Activated T-cell treated with anti-CD3 and anti-CD28 coated beads, Interleukin-2, amount 50 U/mL, for 1 hour (primary cell): ENCODE results near the gene SLC22A15.
"Not testable (repeated sequence)": the region's sequence is repeated elsewhere in the genome, so short reads cannot be mapped to it uniquely, and the experiment has no call there.

Experiments used
- DNase-seq: peaks from one replicate; pipeline ENCODE4 v3.0.0-alpha.2; 2020

Gene SLC22A15

DNA sequence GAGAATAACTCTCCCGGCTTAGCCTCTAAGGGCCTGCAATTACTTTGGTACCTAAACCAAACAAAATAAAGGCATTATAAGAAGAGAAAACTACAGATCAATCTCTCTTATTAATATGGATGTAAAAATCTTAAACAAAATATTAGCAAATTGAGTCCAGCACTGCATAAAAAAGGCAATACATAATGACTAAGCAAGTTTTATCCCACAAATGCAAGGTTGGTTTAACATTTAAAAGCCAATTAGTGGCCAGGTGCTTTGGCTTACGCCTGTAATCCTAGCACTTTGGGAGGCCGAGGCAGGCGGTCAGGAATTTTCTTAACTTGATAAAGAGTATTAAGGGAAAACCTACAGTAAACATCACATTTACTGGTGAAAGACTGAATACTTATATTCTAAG is 67.8 kb downstream of the SLC22A15 start:
- no peak for DNase-seq

GRCh38 chr1:116046933-116047332 is 70.6 kb downstream of the SLC22A15 start:
- not testable (repeated sequence) for DNase-seq

DNA sequence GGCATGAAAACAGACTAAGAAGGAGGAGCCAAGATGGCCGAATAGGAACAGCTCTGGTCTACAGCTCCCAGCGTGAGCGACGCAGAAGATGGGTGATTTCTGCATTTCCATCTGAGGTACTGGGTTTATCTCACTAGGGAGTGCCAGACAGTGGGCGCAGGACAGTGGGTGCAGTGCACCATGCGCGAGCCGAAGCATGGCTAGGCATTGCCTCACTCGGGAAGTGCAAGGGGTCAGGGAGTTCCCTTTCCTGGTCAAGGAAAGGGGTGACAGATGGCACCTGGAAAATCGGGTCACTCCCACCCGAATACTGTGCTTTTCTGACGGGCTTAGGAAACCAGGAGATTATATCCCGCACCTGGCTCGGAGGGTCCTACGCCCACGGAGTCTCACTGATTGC is 75.6 kb downstream of the SLC22A15 start:
- DNase-seq: not testable (repeated sequence)

DNA sequence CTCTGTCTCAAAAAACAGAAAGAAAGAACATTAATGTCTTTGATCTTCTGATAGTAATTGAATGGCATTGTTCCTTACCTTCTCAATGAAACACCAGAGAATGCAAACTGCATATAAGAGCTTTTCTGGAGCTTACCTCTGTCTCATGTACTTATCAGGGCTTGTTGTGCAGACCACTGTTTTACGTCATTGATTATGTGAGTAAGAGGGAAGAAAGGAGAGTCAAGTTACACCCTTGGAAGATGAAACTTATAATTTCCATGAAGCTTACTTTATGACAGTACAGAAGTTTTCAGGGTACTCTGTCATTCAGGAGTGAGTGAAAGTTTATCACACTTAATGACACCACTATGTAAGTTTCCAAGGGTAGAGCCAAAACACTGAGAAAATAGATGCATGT is 85.9 kb downstream of the SLC22A15 start:
- DNase-seq: no peak

GRCh38 chr1:116064616-116065015 is 88.3 kb downstream of the SLC22A15 start:
- no peak for DNase-seq

GRCh38 chr1:116066868-116067565 is 90.7 kb downstream of the SLC22A15 start:
- DNase-seq: no peak

GRCh38 chr1:116067566-116067890 is 91.2 kb downstream of the SLC22A15 start:
- DNase-seq: no peak

GRCh38 chr1:116075575-116075974 is 99.3 kb downstream of the SLC22A15 start:
- DNase-seq: no peak

DNA sequence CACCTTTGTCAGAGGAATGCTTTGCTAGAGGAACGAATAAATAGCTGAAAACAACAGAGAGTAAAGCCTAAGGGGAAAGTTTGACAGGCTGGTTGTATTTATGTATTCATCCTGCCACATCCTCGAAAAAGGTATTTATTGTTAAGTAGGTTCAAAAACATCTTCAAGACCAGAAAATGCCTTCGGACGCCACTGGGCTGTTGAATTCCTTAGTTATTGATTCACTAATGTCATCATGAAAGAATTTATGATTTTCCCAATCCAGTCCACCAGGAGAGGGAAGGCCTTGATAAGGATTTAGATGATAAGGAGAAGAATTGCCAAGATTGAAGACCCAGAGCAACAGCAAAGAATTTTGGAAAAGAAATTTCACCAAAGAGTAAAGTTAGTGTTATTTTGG is 99.7 kb downstream of the SLC22A15 start:
- DNase-seq: no peak

- no peak for DNase-seq
Observed at GRCh38 chr1:116076831-116077230, 100.5 kb downstream of the SLC22A15 start.

- DNase-seq: no peak
Observed at GRCh38 chr1:116078699-116079223, 102.4 kb downstream of the SLC22A15 start.

DNA sequence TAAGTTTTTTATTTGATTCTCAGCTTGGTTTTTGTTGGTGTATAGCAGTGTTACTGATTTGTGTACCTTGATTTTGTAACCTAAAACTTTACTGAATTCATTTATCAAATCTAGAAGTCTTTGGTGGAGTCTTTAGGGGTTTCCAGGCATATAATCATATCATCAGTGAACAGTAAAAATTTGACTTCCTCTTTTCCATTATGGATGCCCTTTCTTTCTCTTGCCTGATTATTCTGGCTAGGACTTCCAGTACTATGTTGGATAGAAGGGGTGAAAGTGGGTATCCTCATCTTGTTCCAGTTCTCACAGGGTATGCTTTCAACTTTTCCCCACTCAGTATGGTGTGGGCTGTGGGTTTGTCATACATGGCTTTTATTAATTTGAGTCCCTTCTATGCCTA is 111.3 kb downstream of the SLC22A15 start:
- no peak for DNase-seq

GRCh38 chr1:116089870-116090269 is 113.6 kb downstream of the SLC22A15 start:
- no peak for DNase-seq

DNA sequence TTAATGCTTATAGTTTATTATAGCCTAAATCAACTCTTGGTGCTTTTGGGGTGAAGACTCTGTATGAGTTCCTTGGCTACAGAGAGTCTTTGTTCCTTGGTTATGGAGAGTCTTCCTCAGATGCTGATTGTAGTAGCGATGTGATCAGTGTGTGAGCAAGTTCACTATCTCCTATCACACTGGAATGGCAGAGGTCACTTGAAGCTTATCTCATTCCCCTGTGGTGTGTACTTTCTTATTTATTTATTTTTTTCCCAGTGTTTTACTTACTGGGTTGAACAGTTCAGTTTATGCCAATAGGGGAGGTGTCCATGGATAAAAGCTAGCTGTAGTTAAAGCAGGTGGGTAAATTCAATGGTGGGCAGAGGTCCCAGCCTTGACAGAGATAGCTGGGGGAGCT is 114.8 kb downstream of the SLC22A15 start:
- DNase-seq: no peak

- no peak for DNase-seq
Observed at GRCh38 chr1:116092752-116093489, 116.6 kb downstream of the SLC22A15 start.

- DNase-seq: no peak
Observed at GRCh38 chr1:116095027-116095426, 118.7 kb downstream of the SLC22A15 start.

DNA sequence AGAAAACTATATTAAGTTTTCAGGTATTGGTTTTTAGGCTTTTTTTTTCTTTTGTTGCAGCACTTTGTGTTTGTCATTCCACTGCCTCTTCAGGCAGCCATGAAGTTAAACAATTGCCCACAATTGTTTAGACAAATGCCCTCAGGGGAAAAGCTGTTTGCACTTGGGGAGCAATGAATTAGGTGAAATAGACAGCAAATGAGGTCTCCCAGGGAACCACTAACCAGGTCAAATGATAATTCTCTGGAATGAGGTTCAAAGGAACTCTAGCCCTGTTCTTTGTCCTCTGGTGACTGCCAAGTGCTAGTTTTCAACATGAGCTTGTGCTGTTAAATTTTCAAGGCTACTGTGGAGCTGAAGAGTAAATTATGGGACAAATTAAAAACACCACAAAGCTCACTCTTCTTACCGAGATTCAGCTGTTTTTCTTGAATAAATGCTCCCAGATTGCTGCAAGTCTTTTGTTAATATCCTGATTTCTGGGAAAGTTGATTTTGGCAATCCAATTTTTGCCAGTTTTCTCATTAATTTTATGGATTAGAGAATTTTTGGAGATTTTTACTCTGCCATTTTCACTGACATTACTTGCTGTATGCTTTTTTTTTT is 119.8 kb downstream of the SLC22A15 start:
- DNase-seq: no peak

DNA sequence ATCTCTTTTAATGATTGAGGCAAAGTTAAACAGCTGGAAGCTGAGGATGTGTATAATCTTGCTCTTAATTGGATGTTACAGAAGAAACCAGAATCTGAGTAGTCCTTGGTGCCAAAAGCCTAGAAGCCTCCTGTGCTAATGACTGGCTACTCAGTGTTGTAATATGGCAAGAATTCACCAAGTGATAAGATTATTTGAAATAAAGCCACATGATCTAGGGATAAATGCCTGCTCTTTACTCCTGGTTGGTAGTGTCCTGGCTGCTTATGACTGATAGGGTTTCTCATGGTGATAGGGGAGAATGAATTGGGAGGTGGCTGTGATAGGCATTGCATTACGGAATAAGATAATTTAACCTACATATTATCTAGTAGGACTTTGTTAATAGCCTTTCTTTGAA is 121.3 kb downstream of the SLC22A15 start:
- no peak for DNase-seq

DNA sequence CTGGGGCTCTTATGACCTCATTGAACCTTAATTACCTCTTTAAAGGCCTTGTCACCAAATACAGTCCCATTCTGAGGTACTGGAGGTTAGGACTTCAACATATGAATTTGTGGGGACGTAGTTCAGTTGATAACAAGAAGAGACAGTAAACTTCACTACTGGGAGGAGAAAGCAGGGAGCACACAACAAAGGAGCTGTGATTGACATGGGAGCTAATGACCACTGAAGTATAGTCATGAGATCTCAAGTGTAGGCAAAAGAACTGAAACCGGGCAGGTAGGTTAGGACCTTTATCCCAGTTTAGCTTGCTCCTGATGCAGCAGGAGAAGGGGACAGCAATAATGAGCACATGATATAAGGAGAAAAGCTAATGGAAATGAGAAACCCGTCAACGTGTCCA is 123.1 kb downstream of the SLC22A15 start:
- DNase-seq: no peak

GRCh38 chr1:116099919-116100318 is 123.6 kb downstream of the SLC22A15 start:
- DNase-seq: no peak

GRCh38 chr1:116104667-116105066 is 128.4 kb downstream of the SLC22A15 start:
- no peak for DNase-seq

DNA sequence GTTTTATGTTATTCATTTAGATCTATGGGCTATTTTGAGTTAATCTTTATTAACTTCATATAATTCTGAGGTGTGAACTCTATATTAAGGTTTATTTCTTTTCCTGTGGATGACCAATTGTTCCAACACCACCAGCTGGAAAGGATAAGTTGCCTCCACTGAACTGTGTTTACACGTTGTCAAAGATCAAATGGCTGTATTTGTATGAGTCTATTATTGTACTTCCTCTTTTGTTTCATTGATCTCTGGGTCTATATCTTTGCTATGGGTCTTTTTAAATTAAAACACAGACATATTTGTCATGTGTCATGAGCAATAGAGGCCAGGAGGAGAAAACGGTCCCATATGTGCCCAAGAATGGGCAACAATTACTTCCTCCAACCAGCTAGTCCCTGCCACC is 129.7 kb downstream of the SLC22A15 start:
- no peak for DNase-seq

- DNase-seq: no peak
Observed at GRCh38 chr1:116106646-116107045, 130.3 kb downstream of the SLC22A15 start.

GRCh38 chr1:116107371-116107770 is 131.1 kb downstream of the SLC22A15 start:
- DNase-seq: no peak
